SK-N-SH treated with all-trans-retinoic acid at 6 μM for 48 hours (cell line): ENCODE measurements around the gene VWA5B1.

Source experiments
- ATAC-seq: fragments of 200-7000 bp; cut with Tn5 transposase; 3 replicates; pipeline ENCODE4 v1.9.1; 2020; ENCODE audit warnings: mild to moderate bottlenecking, moderate library complexity
- ARNTL ChIP-seq: fragments of 450-650 bp; formaldehyde crosslinking; IDR thresholded peaks from 2 replicates; pipeline ENCODE4 v1.5.0; 2020; ENCODE audit warnings: low read depth, mild to moderate bottlenecking, moderate library complexity, borderline replicate concordance
- BACH2 ChIP-seq: fragments of 250-450 bp; sonication (Bioruptor Pico); IDR thresholded peaks from 2 replicates; pipeline ENCODE4 v1.9.0; 2021; ENCODE audit warnings: mild to moderate bottlenecking, borderline replicate concordance
- CSDC2 ChIP-seq: fragments of 250-450 bp; sonication (Bioruptor Pico); IDR thresholded peaks from 2 replicates; pipeline ENCODE4 v1.5.0; 2020; ENCODE audit warnings: mild to moderate bottlenecking, moderate library complexity
- ESRRG ChIP-seq: fragments of 250-450 bp; sonication (Bioruptor Pico); IDR thresholded peaks from 2 replicates; pipeline ENCODE4 v1.6.1; 2021; ENCODE audit warnings: mild to moderate bottlenecking
- GLIS3 ChIP-seq: fragments of 250-450 bp; sonication (Bioruptor Pico); IDR thresholded peaks from 2 replicates; pipeline ENCODE4 v1.5.0; 2020; ENCODE audit warnings: mild to moderate bottlenecking, moderate library complexity
- ISL1 ChIP-seq: fragments of 250-450 bp; sonication (Bioruptor Pico); IDR thresholded peaks from 2 replicates; pipeline ENCODE4 v2.1.2; 2022; ENCODE audit warnings: mild to moderate bottlenecking, moderate library complexity
- OSR1 ChIP-seq: fragments of 250-450 bp; sonication (Bioruptor Pico); IDR thresholded peaks from 2 replicates; pipeline ENCODE4 v1.8.0; 2022; ENCODE audit warnings: moderate library complexity, mild to moderate bottlenecking, inconsistent platforms
- PPARA ChIP-seq: fragments of 250-450 bp; sonication (Bioruptor Pico); IDR thresholded peaks from 2 replicates; pipeline ENCODE4 v1.5.0; 2020; ENCODE audit warnings: mild to moderate bottlenecking, borderline replicate concordance
- RARB ChIP-seq: fragments of 250-450 bp; sonication (Bioruptor Pico); IDR thresholded peaks from 2 replicates; pipeline ENCODE4 v1.8.0; 2021; ENCODE audit warnings: mild to moderate bottlenecking, moderate library complexity
- SNAI2 ChIP-seq: fragments of 250-450 bp; sonication (Bioruptor Pico); IDR thresholded peaks from 2 replicates; pipeline ENCODE4 v1.5.0; 2020; ENCODE audit warnings: mild to moderate bottlenecking, moderate library complexity
- TCF4 ChIP-seq: fragments of 250-450 bp; sonication (Bioruptor Pico); IDR thresholded peaks from 2 replicates; pipeline ENCODE4 v1.8.0; 2021; ENCODE audit warnings: mild to moderate bottlenecking, moderate library complexity, borderline replicate concordance
- TOX ChIP-seq: fragments of 250-450 bp; sonication (Bioruptor Pico); IDR thresholded peaks from 2 replicates; pipeline ENCODE4 v1.8.0; 2021; ENCODE audit warnings: mild to moderate bottlenecking, moderate library complexity, borderline replicate concordance
- ZC3H10 ChIP-seq: fragments of 250-450 bp; sonication (Bioruptor Pico); IDR thresholded peaks from 2 replicates; pipeline ENCODE4 v1.5.1; 2021; ENCODE audit warnings: mild to moderate bottlenecking, moderate library complexity
- ZFP30 ChIP-seq: fragments of 450-650 bp; formaldehyde crosslinking; IDR thresholded peaks from 2 replicates; pipeline ENCODE4 v1.5.0; 2022; ENCODE audit warnings: mild to moderate bottlenecking, moderate library complexity
- ZNF565 ChIP-seq: fragments of 450-650 bp; formaldehyde crosslinking; conservative IDR thresholded peaks from 2 replicates; pipeline ENCODE4 v1.5.0; 2020; ENCODE audit warnings: low read depth, mild to moderate bottlenecking, moderate library complexity
- ZNF8 ChIP-seq: fragments of 450-650 bp; formaldehyde crosslinking; IDR thresholded peaks from 2 replicates; pipeline ENCODE4 v1.5.0; 2020; ENCODE audit warnings: mild to moderate bottlenecking, moderate library complexity
- TF ChIP-seq, protein P1 (sequence below): fragments of 250-450 bp; sonication (Bioruptor Pico); IDR thresholded peaks from 2 replicates; pipeline ENCODE4 v1.5.1; 2020; ENCODE audit warnings: low read depth, mild to moderate bottlenecking, moderate library complexity
- TF ChIP-seq, protein P2 (sequence below): fragments of 250-450 bp; sonication (Bioruptor Pico); IDR thresholded peaks from 2 replicates; pipeline ENCODE4 v1.5.1; 2021; ENCODE audit warnings: mild to moderate bottlenecking, moderate library complexity
- TF ChIP-seq, protein P3 (sequence below): fragments of 250-450 bp; sonication (Bioruptor Pico); IDR thresholded peaks from 2 replicates; pipeline ENCODE4 v1.8.0; 2020; ENCODE audit warnings: mild to moderate bottlenecking, moderate library complexity, borderline replicate concordance
- TF ChIP-seq, protein P4 (sequence below): fragments of 250-450 bp; sonication (Bioruptor Pico); IDR thresholded peaks from 2 replicates; pipeline ENCODE4 v1.8.0; 2021; ENCODE audit warnings: low read depth, mild to moderate bottlenecking, moderate library complexity, borderline replicate concordance
- TF ChIP-seq, protein P5 (sequence below): fragments of 250-450 bp; sonication (Bioruptor Pico); IDR thresholded peaks from 2 replicates; pipeline ENCODE4 v1.5.0; 2020; ENCODE audit warnings: mild to moderate bottlenecking, moderate library complexity

Gene VWA5B1

DNA sequence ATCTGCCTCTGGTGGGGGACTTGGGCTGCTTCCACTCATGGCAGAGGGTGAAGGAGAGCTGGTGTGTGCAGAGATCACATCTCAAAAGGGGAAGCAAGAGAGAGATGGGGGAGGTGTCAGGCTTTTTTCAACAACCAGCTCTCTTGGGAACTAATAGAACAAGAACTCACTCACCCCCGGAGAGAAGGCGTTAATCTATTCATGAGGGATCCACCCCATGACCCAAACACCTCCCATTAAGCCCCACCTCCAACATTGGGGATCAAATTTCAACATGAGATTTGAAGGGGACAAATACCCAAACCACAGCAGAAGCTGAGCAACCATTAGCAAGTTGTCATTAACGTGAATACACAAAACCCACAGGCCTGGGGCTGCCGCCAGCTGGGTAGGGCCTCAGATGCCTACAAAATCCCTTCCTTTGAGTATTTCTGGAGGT lies 12.0 kb upstream of the VWA5B1 start (continued):
- TF ChIP-seq, protein P1, sequence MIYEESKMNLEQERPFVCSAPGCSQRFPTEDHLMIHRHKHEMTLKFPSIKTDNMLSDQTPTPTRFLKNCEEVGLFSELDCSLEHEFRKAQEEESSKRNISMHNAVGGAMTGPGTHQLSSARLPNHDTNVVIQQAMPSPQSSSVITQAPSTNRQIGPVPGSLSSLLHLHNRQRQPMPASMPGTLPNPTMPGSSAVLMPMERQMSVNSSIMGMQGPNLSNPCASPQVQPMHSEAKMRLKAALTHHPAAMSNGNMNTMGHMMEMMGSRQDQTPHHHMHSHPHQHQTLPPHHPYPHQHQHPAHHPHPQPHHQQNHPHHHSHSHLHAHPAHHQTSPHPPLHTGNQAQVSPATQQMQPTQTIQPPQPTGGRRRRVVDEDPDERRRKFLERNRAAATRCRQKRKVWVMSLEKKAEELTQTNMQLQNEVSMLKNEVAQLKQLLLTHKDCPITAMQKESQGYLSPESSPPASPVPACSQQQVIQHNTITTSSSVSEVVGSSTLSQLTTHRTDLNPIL, result no peak
- TF ChIP-seq CSDC2 (CRISPR knock-in tag) (no peak), ZFP30 (CRISPR knock-in tag) (no peak), PPARA (CRISPR knock-in tag) (no peak), ZNF8 (CRISPR knock-in tag) (no peak), GLIS3 (CRISPR knock-in tag) (no peak)

DNA sequence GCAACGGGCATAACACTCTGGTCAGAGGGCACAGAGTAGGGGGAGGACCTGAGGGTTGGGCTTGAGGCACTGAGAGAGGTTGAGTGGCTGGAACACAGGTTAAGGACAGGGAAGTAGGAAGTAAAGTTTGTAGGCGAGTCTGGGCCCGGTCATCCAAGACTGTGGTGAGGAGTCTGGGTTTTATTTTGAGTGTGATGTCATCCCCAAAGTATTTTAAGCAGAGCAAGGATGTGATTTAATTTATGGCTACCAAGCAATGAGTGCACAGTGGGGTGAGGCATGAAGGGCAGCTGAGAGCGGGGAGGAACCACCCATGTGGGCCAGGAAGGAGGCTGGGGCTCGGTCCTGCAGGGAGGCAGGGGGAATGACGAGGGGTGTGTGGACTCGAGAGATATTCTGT lies 11.2 kb upstream of the VWA5B1 start:
- TF ChIP-seq, protein P2, sequence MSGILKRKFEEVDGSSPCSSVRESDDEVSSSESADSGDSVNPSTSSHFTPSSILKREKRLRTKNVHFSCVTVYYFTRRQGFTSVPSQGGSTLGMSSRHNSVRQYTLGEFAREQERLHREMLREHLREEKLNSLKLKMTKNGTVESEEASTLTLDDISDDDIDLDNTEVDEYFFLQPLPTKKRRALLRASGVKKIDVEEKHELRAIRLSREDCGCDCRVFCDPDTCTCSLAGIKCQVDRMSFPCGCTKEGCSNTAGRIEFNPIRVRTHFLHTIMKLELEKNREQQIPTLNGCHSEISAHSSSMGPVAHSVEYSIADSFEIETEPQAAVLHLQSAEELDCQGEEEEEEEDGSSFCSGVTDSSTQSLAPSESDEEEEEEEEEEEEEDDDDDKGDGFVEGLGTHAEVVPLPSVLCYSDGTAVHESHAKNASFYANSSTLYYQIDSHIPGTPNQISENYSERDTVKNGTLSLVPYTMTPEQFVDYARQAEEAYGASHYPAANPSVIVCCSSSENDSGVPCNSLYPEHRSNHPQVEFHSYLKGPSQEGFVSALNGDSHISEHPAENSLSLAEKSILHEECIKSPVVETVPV (CRISPR knock-in tag), result no peak
- 0 out of 2 replicates have a peak, but pooled peaks have one; percentile 8 for TF ChIP-seq ISL1 (CRISPR knock-in tag)
- ATAC-seq, result peak; percentile 21; the same call in 2 of the 3 replicates

DNA sequence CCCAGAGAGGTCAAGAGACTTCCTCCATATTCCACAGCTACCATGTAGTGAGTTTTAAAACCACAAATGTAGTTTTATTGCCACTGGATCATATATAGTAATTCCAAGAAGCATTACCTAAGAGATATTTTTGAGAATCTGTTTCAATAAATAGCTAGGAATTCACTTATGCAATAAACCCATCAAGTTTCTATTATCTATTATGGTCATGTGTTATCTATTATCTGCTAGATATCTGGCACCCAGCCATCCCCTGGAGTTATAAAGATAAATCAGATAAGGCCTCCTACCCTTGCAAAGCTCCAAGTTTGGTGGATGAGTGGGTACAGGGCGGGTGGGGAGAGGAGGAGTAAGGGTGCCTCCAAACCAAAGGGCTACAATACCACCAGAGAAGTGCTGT lies 10.3 kb upstream of the VWA5B1 start:
- TF ChIP-seq ZNF8 (CRISPR knock-in tag) (no peak), RARB (CRISPR knock-in tag) (no peak), ZNF565 (CRISPR knock-in tag) (no peak), TOX (CRISPR knock-in tag) (no peak), ZFP30 (CRISPR knock-in tag) (no peak), ZC3H10 (CRISPR knock-in tag) (no peak), CSDC2 (CRISPR knock-in tag) (no peak), BACH2 (no peak), SNAI2 (no peak), GLIS3 (CRISPR knock-in tag) (no peak), OSR1 (CRISPR knock-in tag) (no peak), TCF4 (CRISPR knock-in tag) (no peak), ISL1 (CRISPR knock-in tag) (no peak; the same call in 1 of the 2 replicates), ARNTL (CRISPR knock-in tag) (no peak)
- TF ChIP-seq, protein P1, result no peak
- TF ChIP-seq, protein P3, sequence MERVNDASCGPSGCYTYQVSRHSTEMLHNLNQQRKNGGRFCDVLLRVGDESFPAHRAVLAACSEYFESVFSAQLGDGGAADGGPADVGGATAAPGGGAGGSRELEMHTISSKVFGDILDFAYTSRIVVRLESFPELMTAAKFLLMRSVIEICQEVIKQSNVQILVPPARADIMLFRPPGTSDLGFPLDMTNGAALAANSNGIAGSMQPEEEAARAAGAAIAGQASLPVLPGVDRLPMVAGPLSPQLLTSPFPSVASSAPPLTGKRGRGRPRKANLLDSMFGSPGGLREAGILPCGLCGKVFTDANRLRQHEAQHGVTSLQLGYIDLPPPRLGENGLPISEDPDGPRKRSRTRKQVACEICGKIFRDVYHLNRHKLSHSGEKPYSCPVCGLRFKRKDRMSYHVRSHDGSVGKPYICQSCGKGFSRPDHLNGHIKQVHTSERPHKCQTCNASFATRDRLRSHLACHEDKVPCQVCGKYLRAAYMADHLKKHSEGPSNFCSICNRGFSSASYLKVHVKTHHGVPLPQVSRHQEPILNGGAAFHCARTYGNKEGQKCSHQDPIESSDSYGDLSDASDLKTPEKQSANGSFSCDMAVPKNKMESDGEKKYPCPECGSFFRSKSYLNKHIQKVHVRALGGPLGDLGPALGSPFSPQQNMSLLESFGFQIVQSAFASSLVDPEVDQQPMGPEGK (CRISPR knock-in tag), result no peak
- TF ChIP-seq, protein P2 (CRISPR knock-in tag), result no peak
- TF ChIP-seq, protein P4, sequence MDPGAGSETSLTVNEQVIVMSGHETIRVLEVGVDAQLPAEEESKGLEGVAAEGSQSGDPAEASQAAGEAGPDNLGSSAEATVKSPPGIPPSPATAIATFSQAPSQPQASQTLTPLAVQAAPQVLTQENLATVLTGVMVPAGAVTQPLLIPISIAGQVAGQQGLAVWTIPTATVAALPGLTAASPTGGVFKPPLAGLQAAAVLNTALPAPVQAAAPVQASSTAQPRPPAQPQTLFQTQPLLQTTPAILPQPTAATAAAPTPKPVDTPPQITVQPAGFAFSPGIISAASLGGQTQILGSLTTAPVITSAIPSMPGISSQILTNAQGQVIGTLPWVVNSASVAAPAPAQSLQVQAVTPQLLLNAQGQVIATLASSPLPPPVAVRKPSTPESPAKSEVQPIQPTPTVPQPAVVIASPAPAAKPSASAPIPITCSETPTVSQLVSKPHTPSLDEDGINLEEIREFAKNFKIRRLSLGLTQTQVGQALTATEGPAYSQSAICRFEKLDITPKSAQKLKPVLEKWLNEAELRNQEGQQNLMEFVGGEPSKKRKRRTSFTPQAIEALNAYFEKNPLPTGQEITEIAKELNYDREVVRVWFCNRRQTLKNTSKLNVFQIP, result no peak
- no peak for ATAC-seq

DNA sequence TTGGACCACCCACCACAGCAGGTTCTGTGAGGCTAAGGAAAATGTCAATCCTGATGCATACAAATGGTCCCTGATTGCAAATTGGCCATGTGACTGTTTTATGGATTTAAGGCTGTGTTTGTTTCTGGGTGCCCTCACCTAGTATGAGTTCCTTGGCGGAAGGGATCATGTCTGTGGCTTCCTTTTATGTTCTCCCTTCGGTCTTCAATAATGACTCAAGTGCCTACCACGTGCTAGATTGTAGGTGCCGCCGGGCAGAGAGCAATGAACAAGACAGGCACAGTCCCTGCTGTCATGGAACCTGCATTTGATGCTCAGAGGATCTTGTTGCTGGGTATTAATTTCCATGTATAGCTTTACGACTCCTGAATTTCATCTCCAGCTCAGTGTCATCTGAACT lies 9.8 kb upstream of the VWA5B1 start:
- no peak for ATAC-seq
- TF ChIP-seq PPARA (CRISPR knock-in tag) (no peak), TCF4 (CRISPR knock-in tag) (no peak), ESRRG (CRISPR knock-in tag) (no peak), GLIS3 (CRISPR knock-in tag) (no peak), ZNF565 (CRISPR knock-in tag) (no peak)
- TF ChIP-seq, protein P5, sequence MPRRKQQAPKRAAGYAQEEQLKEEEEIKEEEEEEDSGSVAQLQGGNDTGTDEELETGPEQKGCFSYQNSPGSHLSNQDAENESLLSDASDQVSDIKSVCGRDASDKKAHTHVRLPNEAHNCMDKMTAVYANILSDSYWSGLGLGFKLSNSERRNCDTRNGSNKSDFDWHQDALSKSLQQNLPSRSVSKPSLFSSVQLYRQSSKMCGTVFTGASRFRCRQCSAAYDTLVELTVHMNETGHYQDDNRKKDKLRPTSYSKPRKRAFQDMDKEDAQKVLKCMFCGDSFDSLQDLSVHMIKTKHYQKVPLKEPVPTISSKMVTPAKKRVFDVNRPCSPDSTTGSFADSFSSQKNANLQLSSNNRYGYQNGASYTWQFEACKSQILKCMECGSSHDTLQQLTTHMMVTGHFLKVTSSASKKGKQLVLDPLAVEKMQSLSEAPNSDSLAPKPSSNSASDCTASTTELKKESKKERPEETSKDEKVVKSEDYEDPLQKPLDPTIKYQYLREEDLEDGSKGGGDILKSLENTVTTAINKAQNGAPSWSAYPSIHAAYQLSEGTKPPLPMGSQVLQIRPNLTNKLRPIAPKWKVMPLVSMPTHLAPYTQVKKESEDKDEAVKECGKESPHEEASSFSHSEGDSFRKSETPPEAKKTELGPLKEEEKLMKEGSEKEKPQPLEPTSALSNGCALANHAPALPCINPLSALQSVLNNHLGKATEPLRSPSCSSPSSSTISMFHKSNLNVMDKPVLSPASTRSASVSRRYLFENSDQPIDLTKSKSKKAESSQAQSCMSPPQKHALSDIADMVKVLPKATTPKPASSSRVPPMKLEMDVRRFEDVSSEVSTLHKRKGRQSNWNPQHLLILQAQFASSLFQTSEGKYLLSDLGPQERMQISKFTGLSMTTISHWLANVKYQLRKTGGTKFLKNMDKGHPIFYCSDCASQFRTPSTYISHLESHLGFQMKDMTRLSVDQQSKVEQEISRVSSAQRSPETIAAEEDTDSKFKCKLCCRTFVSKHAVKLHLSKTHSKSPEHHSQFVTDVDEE (CRISPR knock-in tag), result no peak
